Cerebellar cortex (tissue), 1 donor: Measurements from ENCODE around the gene CD8B2.
A peak's percentile ranks its signal among the peaks of the same experiment; 100 is the strongest.
"Not testable (repeated sequence)": the region's sequence is repeated elsewhere in the genome, so short reads cannot be mapped to it uniquely, and the experiment has no call there.

Source experiments
- DNase-seq: peaks from one replicate; pipeline ENCODE4 v3.0.0-alpha.2; 2015; ENCODE audit warnings: low spot score

The CD8B2 gene

DNA sequence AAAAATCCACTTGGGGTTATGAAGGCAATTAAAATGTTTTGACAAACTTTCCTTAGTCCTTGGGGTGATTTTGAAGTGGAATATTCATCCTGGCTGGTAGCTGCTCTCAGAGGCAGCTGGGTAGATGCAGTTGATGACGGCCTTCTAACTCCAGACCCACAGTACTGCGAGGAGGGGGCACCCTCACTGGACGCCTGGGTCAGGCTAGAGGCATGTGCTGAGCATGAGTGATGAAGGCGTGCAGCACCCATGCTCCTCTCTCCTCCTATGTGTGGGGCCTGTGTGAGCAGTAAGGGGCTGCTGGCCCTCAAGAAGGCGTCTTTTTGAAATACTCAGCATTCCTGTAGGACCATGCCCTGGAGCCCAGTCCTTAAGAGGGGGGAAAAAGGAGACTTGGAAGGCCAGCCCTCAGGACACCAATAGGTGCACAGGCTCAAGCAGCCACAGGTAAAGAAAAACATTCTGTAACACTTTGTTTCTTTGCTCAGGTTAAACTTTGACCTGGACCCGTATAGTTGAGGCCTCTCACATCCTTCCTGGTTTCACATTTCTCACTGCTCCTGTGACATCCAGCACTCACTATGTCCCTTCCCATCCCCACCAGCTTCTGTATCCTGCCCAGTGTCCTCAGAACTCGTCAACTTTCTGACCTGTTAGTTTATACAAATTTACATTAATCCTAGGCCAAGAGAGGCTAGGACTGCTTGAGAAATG lies 64.4 kb downstream of the CD8B2 start:
- no peak for DNase-seq

DNA sequence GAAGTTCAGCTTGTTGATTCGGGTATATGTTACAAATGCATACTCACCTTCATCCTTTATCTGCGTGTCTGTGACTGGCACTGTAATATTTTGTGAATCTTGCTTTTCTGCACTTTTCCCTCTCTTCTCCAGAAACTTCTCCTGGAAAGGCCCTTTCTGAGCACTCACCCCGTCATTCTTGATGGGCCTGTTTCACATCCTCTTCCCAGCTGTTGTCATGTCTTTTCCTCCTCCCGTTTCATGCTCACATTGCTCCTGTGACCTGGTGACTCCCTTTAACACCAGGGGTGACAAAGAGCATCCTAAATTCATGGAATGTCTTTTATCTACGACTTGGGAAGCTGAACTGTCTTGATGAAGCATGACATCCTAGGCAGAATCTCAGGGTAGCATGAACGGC lies 65.8 kb downstream of the CD8B2 start:
- no peak for DNase-seq

DNA sequence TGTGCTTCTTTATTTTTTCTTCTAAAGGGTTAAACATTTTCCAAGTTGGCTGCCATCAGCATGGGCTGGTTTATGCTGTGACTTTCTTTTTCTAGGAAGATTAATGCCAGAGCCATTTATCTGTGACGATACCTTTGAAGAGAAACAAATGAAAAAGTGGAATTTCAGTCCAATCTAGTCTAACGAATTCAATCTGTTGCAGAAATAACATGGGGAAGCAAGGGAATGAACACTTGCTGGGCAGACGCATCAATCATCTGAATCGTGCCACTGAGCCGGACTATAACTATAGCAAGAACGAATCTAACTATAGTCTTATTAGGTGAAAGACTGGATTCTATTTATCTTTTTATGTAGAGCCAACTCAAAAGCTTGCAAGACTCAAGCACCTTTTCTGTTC lies 66.2 kb downstream of the CD8B2 start:
- no peak for DNase-seq

DNA sequence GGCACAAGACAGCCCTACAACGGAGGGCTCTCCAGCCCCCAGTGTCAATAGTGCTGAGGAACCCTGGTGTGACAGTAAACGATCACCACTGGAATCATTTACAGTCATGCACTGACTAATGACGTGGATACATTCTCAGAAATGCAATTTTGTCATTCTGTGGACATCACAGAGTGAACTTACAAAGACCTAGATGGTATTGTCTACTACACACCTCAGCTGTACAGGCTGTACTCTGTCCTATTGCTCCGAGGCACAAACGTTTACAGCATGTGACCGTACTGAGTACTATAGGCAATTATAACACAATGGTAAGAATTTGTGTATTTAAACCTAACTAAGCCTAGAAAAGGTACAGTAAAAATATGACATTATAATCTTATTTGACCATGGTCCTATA lies 67.2 kb downstream of the CD8B2 start:
- DNase-seq, result no peak

DNA sequence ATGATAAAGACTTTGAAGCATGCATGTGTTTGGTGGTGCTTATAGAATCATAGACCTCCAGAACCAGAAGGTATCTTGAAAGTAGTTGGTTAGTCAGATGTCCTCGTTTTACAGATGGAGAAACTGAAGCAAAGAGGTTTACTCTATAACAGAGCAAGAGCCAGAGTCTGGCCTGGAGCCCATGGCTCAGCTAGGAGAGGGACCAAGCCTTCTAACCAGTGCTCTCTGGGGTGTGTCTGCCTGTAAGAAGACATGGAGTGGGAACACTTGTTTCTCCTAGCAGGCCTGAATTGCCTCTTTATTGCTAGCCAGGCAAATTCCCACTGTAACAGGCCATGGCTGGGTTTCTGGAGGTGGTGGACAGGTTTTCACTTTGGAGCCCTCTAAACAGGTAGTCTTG lies 67.9 kb downstream of the CD8B2 start:
- no peak for DNase-seq

DNA sequence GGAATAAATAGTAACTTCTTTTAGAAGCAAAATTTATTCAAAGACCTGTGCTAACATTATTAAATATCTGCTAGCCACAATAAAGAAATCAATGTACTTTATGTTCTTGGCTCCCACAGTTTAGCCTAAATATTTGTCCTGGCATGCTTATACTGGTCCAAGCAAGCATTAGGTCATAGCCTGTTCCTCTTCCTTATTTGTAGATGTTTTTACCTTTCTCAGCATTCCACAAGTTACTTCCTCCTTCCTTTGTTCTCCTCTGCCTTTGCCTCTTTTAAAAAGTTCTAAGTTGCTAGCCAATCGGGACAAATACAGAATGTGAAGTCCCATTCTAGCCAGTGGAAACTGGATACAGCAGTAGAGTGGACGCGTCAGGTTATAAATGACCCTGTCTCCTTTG lies 72.6 kb downstream of the CD8B2 start:
- not testable (repeated sequence) for DNase-seq

DNA sequence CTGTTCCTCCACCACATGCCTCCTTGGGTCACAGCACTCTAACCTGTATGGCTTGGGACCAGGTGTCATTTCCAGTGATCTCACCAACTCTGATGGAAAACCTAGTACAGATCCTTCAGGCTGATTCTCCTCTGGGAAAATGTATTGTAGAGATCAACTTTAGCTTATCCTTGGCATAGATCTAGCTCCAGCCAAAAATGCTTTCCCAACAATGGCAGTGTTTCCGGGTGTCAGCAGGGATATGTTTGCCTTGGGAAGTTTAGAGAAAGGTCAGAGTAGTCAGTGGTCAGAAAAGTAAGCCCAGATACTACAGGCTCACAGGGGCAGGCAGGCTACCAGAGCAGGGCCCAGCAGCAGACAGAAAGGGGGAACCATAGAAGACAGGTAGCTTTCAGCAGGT lies 73.6 kb downstream of the CD8B2 start:
- DNase-seq, result no peak

DNA sequence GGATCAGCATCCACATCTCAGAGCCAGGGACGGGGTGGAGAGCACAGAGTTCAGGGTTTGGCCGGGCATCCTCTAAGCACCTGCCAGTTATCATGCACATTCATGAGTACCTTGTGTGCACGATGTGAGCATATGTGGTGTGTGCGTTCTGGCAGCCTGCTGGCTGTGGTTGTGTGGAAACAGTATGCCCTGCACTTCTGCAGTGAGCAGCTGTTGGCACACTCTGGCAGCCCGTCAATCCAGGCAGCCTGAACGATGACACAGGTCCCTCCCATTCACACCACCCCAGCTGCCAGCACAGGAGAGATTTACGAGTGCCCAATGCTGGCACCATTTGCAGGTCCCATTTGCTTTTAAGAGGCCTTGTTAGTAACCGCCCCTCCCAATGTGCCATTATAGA lies 74.2 kb downstream of the CD8B2 start:
- DNase-seq, result no peak

DNA sequence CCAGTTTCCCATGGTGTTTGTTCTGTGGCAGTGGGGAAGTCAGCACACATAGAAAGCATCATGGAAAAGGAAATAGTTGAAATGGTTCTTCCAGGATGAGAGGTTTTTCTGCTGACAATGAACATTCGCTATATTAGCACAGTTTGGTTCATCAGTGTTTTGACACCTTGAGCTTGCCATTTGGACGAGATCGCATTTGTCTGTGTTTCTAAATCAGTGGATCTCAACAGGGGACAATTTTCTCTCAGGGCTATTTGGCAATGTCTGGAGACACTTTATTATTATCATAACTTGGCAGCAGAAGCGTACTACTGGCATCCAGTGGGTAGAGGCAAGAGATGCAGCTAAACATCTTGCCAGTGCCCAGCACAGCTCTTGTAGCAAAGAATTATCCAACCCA lies 74.6 kb downstream of the CD8B2 start:
- DNase-seq, result peak; percentile 89

DNA sequence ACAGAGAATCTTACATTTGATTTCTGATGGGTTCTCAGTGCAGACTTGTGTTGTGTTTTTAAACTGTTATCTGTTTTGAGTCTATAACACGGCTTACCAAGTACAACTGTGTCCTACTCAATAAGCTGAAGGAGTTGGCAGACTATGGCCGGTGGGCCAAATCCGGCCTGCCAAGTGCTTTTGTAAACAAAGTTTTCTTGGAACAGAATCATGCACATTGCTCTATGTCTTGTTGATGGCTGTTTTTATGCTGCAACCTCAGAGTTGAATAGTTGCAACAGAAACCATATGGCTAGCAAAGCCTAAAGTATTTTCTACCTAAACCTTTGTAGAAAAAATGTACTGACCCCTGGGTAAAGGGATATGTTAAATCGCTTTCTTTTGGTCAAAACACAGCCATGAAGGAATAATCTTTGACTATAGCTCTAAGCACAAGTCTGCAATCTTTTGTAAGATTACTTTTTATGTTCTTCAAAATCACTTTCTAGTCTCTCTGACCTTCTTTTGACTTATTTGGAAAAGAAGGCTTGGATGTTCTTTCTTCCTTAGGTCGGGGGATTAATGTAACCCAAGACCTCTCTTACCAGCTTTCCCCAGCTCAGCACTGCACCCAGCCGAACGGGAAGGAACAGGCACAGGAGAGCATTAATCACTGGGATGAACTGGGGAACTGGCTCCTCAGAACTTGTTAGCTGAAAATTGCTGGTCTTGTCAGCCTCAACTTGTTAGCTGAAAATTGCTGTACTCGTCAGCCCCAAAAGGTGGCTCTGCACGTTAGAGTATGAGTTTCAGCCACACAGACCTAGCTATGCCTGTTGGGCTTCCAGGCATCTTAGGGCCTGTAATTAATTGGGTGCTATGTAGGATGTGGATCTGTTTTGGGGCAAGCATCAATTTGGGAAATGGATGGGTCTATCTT lies 75.4 kb downstream of the CD8B2 start:
- DNase-seq, result no peak

DNA sequence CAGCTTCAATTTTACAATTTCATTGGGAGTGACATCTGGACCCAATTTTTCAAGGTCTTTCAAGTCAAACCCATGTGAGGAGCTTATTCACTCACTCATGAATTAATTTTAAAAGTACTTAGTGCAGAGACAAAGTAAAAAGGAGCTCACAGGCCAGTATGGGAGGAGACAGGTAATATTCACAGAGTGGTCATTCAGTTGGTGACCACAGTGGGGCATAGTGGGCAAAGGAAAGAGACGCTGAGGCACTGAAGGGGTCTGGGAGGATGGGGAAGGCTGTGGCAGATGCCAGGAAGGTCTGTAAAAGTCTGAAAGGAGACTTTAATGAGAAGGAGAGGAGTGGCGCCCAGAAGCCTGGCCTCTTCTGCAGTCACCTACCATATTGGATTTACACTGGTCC lies 76.0 kb downstream of the CD8B2 start:
- DNase-seq, result no peak

DNA sequence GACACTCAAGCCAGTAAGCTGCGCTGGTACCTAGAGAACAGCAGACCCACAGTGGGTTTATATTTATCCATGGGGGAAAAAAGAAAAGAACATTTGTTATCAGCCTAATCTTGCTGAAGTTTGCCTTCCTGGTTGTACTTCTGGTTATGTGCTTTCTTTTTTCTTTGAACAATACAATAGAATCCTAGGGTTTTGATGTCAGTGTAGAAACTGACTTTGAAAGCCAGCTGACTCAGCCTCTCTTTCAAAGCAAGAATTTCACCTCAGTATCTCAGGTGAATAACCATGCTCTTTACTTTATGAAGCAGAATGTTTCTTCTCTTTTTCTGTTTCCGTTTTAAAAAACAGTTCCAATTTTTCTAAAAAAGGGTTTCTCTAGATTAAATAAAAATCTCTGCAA lies 78.4 kb downstream of the CD8B2 start:
- no peak for DNase-seq

DNA sequence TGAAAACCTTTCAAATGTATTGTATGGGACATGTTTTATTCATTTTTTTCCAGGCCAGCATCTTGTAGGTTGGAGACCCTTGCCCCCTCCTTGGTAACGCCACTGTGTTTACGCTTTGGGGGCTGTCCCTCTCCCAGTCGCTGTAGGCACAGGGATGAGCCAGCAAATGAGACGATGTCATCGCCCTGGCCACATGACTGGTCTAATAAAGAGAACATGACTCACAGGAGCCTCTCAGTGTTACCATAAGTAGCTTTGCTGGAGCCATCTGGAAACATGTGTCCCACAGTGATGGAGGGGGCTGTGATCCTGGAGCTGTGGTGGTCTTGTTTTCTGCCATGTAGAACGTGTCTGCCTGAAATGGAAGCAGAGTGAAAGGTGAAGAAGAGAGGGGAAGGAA lies 78.9 kb downstream of the CD8B2 start:
- no peak for DNase-seq

DNA sequence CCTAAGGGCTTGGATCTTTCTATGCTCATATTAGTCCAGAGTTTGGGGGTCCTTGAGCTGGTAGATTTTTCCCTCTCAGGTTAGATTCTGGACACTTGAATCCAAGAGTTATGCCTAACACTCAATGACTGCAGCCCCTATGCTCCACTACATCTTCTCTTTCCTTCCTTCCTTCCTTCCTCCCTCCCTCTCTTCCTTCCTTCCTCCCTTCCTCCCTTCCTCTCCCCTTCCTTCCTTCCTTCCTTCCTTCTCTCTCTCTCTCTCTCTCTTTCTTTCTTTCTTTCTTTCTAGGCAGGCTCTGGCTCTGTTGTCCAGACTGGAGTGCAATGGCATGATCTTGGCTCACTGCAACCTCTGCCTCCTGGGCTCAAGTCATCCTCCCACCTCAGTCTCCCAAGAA lies 79.3 kb downstream of the CD8B2 start:
- not testable (repeated sequence) for DNase-seq

DNA sequence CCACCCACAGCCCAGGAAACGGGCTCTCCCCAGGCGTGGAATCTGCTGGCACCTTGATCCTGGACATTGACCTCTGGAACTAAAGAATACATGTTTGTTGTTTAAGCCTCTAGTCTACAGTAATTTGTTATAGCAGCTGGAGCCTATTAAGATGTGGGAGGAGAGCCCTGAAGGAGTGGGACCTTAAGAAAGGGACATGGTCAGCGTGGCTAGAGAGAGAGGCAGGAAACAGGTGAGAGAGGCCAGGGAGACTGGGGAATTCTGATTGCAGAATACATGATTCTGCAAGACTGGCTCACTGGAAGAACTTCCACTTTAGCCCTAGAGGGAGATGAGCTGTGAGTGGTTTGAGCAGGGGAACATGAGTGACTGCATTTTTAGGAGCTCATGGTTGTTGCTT lies 83.2 kb downstream of the CD8B2 start:
- no peak for DNase-seq
